Measurements from ENCODE around the gene RNF224. TPM values are rescaled to one million over a fixed set of nuclear protein-coding genes. Genes with fewer than 3 reads are reported as not detected.

Gene RNF224
- total and polyA plus RNA-seq, 2 of the 13 experiments (the other 11 are each of a cell fraction or from before 2014, with no cell fraction given), result 0.09 TPM; not detected in 1

DNA sequence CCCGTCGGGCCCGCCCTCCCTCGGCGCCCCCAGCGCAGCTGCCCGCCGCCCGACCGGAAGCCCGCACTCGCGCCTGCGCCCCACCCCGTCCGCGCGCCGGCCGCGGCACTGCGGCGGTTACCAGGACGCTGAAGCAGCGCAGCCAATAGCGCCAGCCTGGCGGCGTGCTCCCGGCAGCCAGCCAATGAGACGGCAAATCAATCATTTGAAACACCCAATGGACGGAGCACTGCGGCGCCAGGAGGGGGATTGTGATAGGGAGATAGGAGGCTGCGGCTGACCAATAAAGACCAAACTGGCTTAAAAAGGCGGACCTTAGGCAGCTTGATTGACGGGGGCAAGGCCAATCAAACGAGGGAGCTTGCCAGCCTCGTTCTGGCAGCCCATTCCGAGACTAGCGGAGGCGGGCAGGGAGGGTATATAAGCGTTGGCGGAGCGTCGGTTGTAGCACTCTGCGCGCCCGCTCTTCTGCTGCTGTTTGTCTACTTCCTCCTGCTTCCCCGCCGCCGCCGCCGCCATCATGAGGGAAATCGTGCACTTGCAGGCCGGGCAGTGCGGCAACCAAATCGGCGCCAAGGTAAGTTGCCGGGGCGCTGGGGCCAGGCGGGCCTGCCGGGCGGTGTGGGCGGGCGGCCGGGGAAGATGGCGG is 13.7 kb downstream of the RNF224 start, which contains the start of gene TUBB4B (continued):
- TF ChIP-seq, protein P1, sequence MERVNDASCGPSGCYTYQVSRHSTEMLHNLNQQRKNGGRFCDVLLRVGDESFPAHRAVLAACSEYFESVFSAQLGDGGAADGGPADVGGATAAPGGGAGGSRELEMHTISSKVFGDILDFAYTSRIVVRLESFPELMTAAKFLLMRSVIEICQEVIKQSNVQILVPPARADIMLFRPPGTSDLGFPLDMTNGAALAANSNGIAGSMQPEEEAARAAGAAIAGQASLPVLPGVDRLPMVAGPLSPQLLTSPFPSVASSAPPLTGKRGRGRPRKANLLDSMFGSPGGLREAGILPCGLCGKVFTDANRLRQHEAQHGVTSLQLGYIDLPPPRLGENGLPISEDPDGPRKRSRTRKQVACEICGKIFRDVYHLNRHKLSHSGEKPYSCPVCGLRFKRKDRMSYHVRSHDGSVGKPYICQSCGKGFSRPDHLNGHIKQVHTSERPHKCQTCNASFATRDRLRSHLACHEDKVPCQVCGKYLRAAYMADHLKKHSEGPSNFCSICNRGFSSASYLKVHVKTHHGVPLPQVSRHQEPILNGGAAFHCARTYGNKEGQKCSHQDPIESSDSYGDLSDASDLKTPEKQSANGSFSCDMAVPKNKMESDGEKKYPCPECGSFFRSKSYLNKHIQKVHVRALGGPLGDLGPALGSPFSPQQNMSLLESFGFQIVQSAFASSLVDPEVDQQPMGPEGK (CRISPR knock-in tag; IDR thresholded peaks at IDR 0.05), result 0 out of 2 replicates have a peak, but pooled peaks have one; percentile 12
- TF ChIP-seq, protein P2, sequence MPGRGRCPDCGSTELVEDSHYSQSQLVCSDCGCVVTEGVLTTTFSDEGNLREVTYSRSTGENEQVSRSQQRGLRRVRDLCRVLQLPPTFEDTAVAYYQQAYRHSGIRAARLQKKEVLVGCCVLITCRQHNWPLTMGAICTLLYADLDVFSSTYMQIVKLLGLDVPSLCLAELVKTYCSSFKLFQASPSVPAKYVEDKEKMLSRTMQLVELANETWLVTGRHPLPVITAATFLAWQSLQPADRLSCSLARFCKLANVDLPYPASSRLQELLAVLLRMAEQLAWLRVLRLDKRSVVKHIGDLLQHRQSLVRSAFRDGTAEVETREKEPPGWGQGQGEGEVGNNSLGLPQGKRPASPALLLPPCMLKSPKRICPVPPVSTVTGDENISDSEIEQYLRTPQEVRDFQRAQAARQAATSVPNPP (CRISPR knock-in tag; IDR thresholded peaks at IDR 0.05), result no peak
- TF ChIP-seq ZNF484 (CRISPR knock-in tag; IDR thresholded peaks at IDR 0.05; ENCODE audit: borderline replicate concordance, low read depth) (no peak), FOXK1 (CRISPR knock-in tag; IDR thresholded peaks at IDR 0.05; ENCODE audit: borderline replicate concordance, low read depth) (peak; percentile 76; the same call in 1 of the 2 replicates), CEBPG (CRISPR knock-in tag; IDR thresholded peaks at IDR 0.05) (no peak), FOXM1 (CRISPR knock-in tag; IDR thresholded peaks at IDR 0.05) (peak; percentile 96), ZNF430 (CRISPR knock-in tag; IDR thresholded peaks at IDR 0.05) (0 out of 2 replicates have a peak, but pooled peaks have one; percentile 84)
- TF ChIP-seq, protein P3, sequence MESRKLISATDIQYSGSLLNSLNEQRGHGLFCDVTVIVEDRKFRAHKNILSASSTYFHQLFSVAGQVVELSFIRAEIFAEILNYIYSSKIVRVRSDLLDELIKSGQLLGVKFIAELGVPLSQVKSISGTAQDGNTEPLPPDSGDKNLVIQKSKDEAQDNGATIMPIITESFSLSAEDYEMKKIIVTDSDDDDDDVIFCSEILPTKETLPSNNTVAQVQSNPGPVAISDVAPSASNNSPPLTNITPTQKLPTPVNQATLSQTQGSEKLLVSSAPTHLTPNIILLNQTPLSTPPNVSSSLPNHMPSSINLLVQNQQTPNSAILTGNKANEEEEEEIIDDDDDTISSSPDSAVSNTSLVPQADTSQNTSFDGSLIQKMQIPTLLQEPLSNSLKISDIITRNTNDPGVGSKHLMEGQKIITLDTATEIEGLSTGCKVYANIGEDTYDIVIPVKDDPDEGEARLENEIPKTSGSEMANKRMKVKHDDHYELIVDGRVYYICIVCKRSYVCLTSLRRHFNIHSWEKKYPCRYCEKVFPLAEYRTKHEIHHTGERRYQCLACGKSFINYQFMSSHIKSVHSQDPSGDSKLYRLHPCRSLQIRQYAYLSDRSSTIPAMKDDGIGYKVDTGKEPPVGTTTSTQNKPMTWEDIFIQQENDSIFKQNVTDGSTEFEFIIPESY (CRISPR knock-in tag; IDR thresholded peaks at IDR 0.05), result no peak
- TF ChIP-seq, protein P4, sequence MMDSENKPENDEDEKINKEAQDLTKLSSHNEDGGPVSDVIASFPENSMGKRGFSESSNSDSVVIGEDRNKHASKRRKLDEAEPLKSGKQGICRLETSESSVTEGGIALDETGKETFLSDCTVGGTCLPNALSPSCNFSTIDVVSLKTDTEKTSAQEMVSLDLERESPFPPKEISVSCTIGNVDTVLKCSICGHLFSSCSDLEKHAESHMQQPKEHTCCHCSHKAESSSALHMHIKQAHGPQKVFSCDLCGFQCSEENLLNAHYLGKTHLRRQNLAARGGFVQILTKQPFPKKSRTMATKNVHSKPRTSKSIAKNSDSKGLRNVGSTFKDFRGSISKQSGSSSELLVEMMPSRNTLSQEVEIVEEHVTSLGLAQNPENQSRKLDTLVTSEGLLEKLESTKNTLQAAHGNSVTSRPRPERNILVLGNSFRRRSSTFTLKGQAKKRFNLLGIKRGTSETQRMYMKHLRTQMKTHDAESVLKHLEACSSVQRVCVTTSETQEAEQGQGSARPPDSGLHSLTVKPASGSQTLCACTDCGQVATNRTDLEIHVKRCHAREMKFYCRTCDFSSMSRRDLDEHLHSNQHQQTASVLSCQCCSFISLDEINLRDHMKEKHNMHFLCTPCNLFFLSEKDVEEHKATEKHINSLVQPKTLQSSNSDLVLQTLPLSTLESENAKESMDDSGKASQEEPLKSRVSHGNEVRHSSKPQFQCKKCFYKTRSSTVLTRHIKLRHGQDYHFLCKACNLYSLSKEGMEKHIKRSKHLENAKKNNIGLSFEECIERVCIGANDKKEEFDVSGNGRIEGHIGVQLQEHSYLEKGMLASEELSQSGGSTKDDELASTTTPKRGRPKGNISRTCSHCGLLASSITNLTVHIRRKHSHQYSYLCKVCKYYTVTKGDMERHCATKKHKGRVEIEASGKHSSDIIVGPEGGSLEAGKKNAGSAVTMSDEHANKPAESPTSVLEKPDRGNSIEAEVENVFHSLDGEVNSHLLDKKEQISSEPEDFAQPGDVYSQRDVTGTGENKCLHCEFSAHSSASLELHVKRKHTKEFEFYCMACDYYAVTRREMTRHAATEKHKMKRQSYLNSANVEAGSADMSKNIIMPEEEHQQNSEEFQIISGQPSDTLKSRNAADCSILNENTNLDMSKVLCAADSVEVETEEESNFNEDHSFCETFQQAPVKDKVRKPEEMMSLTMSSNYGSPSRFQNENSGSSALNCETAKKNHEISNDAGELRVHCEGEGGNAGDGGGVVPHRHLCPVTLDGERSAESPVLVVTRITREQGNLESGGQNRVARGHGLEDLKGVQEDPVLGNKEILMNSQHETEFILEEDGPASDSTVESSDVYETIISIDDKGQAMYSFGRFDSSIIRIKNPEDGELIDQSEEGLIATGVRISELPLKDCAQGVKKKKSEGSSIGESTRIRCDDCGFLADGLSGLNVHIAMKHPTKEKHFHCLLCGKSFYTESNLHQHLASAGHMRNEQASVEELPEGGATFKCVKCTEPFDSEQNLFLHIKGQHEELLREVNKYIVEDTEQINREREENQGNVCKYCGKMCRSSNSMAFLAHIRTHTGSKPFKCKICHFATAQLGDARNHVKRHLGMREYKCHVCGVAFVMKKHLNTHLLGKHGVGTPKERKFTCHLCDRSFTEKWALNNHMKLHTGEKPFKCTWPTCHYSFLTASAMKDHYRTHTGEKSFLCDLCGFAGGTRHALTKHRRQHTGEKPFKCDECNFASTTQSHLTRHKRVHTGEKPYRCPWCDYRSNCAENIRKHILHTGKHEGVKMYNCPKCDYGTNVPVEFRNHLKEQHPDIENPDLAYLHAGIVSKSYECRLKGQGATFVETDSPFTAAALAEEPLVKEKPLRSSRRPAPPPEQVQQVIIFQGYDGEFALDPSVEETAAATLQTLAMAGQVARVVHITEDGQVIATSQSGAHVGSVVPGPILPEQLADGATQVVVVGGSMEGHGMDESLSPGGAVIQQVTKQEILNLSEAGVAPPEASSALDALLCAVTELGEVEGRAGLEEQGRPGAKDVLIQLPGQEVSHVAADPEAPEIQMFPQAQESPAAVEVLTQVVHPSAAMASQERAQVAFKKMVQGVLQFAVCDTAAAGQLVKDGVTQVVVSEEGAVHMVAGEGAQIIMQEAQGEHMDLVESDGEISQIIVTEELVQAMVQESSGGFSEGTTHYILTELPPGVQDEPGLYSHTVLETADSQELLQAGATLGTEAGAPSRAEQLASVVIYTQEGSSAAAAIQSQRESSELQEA (CRISPR knock-in tag; IDR thresholded peaks at IDR 0.05; ENCODE audit: not compliant biosample characterization), result no peak
